HG03039 (cell line): ENCODE data around the gene MS4A2.
"Not testable (repeated sequence)": the region's sequence is repeated elsewhere in the genome, so short reads cannot be mapped to it uniquely, and the experiment has no call there.

Experiments used
- ATAC-seq: cut with Tn5 transposase; IDR thresholded peaks from one replicate; pipeline ENCODE4 v1.9.1; 2021; ENCODE audit warnings: mild to moderate bottlenecking, moderate library complexity; ENCODE audit not compliant: unreplicated experiment

Gene MS4A2

GRCh38 chr11:60100516-60100915 lies 12.1 kb downstream of the MS4A2 start:
- ATAC-seq: no peak

GRCh38 chr11:60101368-60101767 lies 12.9 kb downstream of the MS4A2 start:
- ATAC-seq: not testable (repeated sequence)

DNA sequence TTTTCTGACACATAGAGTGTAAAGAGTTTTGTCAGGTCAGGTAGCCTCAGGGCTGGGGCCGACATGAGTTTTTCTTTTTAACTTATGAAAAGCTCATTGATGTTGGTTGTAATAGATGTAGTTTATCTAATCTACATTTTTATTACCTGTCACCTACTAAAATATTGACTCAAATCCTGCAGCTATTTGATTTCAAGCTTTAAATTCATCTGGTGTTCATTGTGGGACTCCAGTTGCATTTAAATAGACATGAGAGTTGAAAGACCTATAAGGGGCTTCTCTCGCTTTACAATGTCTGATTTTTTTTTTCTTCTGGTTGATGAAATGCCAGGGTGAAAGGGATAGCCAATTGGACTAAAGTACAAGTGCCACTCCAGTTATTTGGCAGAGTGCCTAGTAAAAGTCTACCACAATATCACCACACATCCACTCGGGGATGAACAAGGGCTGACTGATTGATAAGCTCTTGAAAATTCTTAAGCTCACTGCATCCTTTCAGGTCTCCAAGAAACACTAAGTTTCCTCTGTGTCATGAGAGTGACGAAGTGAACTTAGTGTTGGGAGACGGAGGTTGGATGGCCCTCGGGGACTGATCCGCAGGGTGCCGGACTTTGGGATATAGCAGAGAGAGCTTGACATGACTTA lies 16.1 kb downstream of the MS4A2 start:
- ATAC-seq: not testable (repeated sequence)

GRCh38 chr11:60108631-60109030 lies 20.2 kb downstream of the MS4A2 start:
- ATAC-seq: not testable (repeated sequence)

DNA sequence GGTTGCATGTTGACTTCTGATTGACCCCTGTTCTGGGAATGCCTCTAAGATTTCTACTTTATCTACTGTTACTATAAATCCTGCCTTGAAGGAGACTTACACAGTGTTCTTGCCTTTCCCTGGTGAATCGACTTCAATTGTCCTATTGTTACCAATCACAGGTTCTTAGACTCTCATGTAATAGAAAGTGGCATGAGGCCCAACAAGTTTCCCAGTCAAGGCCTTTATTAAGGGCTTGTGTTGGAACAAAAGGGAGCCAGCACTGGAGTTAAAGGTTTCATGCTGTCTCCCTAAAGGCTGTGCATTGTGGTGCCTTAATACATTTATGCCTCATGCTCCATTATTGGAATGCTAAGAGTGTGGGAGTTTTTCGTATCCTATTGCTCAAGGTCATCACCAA lies 23.3 kb downstream of the MS4A2 start:
- no peak for ATAC-seq

DNA sequence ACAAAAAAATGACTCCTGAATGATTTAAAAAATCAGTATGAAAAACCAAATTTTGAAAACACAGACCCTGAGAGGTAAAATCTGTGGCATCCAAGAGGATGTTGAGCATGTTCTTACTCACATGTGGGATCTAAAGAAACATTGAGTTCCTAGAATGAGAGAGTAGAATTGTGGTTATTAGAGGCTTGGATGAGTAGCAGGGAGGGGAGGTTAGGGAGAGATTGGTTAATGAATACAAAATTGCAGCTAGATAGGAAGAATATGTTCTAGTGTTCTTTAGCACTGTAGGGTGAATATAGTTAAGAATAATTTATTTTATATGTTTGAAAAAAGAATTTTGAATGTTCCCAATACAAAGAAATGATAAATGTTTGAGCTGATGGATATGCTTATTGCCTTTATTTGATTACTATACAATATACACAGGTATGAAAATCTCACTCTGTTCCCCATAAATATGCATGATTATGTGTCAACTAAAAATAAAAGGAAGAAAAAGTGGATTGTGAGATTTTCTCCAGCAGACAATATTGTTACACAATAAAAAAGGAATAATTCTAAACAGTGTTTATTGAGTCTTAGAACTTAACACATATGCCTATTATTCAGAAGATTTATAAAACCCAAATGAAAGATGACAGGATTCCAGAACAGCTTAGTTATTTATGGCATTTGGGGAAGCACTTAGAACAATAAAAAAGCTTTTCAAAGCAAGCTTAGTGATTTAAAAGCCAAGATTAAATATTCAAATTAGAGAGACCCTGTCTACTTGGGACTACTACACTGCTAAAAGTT lies 28.7 kb downstream of the MS4A2 start:
- ATAC-seq: no peak

DNA sequence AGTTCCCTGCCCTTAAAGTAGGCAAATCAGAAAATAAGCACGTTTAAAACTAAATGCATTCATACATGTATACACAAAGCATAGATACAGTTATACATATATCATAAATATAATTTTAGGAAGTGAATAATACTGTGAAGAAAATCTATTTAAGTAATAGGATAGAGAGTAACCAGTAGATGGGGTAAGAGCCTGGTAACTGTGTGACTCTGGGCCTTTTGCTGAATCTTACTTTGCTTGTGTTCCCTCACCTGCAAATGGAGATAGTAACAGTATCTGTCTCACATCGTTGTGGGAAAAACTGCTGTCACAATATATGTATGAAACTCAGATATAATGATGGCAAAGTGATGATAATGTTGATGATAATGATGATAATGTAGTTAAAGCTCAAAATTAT lies 29.9 kb downstream of the MS4A2 start:
- ATAC-seq: no peak

DNA sequence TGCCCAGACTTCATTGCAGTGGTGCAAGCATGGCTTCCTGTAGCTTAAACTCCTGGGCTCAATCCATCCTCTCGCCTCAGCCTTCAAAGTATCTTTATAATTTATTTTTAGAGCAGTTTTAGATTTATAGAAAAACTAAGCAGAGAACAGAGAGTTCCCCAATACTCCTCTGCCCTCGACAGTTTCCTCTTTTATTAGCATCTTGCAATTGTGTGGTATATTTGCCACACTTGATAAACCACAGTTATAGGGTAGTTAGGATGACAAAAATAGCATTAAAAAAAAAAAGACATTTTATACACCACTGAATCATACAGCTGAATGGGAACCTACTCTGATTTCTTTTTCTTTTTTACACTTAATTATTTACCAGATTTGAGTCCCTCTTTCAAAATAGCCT lies 31.2 kb downstream of the MS4A2 start:
- no peak for ATAC-seq

DNA sequence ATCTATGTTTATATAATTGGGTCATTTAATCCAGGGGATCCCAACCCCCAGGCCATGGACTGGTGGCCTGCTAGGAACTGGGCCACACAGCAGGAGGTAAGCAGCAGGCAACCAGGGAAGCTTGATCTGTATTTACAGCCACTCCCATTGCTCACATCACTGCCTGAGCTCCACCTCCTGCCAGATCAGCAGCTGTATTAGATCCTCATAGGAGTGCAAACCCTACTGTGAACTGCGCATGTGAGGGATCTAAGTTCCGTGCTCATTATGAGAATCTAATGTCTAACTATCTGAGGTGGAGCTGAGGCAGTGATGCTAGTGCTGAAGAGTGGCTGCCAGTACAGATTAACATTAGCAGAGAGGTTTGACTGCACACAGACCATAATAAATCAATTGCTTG lies 32.8 kb downstream of the MS4A2 start:
- ATAC-seq: no peak

- no peak for ATAC-seq
Measured at GRCh38 chr11:60122414-60123036, 34.1 kb downstream of the MS4A2 start.

DNA sequence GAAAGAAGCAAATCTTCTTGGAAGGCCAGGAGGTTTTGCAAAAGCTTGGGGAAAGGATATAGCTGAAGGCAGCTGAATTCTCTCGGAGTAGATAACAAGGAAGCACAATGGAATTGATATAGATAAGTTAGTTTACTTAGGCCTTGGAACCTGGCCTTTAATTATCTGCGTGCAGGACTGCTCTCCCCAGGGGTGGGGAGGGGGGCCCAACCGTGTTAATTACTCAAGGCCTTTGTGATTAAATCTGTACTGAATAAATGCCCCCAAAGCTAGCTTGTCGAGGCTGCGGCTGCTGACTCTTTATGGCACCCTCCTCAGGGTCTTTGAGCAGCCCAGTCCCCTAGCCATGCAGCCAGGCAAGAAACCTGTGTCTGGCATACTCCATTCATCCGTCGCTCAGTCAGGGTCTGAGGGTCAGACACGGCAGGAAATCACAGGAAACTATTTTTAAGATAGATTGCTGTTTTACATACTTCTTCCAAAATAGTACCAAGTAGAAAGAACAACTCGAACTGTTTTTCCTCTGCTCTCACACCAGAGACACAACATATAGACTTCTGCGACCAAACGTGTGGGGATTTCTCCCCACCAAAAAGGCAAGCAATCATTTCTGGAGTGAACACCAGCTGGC lies 36.5 kb downstream of the MS4A2 start:
- ATAC-seq: no peak

DNA sequence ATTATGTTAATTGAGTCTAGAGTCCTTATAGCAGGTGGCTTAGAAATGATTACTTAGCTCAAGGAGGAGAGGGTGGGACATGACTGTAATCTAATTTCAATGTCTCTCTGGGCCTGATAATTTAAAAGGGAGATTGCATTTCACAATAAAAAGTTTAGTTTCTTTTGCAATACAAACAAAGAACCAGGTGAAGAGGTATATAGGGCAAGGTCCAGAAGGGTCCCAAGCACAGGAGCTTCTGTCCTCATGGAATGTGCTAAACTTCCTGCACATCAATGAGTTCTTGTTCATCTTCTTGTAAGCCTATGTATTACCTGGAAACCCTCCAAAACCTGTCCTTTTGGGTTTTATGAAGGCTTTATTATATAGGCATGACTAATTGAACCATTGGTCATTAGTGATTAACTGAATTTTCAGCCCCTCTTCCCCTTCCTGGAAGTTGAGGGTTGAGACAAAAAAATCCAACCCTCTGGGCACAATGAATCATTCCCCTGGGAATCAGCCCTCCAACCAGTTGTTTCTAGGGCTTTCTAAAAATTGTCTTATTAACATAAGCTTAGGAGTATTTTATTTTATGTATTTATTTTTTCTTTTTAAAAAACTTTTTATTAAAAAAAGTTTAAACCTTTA lies 37.6 kb downstream of the MS4A2 start:
- no peak for ATAC-seq

- ATAC-seq: no peak
Measured at GRCh38 chr11:60127311-60127811, 38.9 kb downstream of the MS4A2 start.

DNA sequence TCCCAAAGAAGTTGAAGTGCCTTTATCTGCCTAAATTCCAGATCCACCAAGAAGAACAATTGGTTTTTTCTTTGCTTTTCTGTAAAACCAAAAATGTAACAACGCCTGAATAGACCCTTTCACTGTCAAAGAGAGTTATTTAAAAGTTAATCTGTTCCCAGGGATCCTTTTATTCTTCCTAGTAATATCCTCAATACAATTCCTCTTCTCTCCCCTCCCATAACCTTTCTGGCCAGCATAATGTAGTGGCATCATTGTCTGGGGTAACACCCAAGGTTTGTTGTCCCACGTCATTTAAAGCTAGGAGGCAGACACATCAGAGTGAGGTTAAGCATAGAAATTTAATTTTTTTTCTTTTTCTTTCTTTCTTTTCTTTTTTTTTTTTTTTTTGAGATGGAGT lies 39.9 kb downstream of the MS4A2 start:
- ATAC-seq: no peak

DNA sequence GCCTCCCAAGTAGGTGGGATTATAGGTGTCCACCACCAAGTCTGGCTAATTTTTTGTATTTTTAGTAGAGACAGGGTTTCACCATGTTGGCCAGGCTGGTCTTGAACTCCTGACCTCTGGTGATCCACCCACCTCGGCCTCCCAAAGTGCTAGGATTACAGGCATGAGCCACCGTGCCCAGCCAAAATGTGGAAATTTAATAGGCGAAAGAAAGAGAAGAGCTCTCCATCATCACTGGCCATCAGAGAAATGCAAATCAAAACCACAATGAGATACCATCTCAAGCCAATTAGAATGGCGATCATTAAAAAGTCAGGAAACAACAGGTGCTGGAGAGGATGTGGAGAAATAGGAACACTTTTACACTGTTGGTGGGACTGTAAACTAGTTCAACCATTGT lies 40.4 kb downstream of the MS4A2 start:
- ATAC-seq: not testable (repeated sequence)

GRCh38 chr11:60129853-60130252 lies 41.4 kb downstream of the MS4A2 start:
- no peak for ATAC-seq

DNA sequence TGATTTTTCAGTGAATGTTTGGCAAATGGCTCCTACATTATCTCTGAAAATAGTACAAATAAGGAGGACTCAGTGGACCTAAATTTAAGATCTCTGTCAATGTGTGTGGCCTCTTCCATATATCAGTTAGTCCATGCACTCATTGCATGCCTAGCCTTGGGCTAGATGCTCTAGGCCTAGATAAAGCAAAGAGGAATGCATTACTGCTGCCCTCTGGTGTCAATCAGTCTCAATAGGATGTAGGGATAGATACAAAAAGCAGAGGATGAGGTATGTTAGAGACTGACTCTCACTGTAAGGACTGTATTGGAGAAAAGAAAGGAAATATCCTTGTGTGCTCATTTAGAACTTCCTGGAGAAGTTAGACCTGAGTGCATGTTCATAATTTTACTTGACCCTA lies 42.0 kb downstream of the MS4A2 start:
- no peak for ATAC-seq

DNA sequence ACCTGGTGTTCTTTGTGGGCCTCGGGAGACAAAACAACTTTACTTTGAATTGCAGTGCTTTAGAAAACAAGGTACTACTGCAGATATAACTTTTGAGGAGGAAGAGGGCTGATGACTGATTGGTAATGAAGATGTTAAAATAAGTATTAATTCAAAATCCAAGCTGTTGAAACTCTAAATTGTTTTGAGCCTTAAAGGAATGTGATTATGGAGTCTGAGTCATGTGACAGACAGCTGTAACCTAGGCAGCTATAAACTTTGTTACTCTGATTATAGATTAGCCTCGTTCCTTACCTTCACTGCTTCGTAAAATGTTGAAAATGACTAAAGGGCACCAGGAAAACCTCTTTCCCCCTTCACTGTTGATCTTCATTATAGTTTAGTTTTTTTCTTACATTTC lies 43.4 kb downstream of the MS4A2 start:
- ATAC-seq: no peak

DNA sequence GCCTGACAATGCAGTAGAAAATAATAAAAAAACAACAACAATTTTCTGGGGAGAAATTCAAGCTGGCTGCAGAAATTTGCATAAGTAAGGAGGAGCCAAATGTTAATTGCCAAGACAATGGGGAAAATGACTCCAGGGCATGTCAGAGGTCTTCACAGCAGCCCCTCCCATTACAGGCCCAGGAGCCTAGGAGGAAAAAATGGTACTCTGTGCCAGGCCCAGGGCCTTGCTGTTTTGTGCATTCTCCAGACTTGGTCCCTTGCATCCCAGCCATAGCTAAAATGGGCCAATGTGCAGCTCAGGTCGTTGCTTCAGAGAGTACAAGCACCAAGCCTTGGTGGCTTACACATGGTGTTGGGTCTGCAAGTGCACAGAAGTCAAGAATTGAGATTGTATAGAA lies 45.5 kb downstream of the MS4A2 start:
- ATAC-seq: no peak

- ATAC-seq: no peak
Measured at GRCh38 chr11:60143768-60144167, 55.3 kb downstream of the MS4A2 start.

DNA sequence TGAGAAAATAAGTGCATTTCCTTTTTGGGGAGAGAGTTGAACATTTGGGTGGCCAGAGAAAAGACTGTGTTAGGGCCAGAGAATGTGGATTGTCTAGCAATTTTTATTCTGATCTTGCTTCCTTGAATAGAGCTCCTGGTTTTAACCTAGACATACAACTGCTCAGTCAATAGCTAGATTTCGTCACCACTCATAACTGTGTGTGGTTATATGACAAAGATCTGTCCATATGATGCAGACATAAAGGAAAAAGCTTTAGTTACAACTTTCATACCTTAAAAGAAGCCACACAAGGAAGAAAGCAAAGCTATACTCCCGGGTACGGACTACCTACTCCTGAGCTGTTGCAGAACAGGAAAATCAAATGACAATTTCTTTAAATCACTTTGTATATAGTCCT lies 57.2 kb downstream of the MS4A2 start:
- no peak for ATAC-seq
